ENCODE measurements around the gene NUP98.

Gene NUP98

DNA sequence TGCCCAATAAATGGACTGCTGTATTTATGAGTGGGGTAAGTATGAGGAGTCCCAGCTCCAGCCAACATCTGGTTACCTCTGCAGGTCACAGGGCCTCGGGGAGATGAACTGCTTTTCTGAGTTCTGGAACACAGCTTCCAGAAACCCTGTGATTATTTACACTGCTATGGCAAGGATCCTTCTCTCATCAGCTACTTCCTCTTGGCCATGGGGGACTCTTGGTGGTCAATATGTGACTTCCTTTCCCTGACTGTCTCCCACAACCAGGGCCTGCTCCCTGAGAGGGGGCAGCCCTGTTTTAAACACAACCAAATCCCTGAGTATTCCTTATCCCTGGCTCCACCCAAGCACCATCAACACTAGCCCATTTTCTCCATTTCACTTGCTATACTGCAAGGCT lies 33.4 kb upstream of the NUP98 start:
- Histone ChIP-seq H3K4me3 (ENCODE audit: low read depth, low read length) (no peak overlapping the region), H3K27ac (ENCODE audit: extremely low read depth, low read depth, low read length) (no peak overlapping the region), H3K36me3 (ENCODE audit: control insufficient read depth in 2 of 2, insufficient read depth in 1 of 2, low read length in 2 of 2) (peaks cover 0 to 77% of the 10 kb centered on the region in 2 experiments; a peak in 2 of 3 replicates), H3K9me3 (ENCODE audit: control insufficient read depth, insufficient read depth, low read depth, low read length) (no peaks in the 10 kb centered on the region), H3K4me1 (ENCODE audit: control insufficient read depth, insufficient read depth, low read length) (no peaks in the 10 kb centered on the region)
- TF ChIP-seq ZBTB20 (tag by site-specific recombination; IDR thresholded peaks at IDR 0.05): peak; percentile 29; the same call in 1 of the 2 replicates
- no peak for TF ChIP-seq ZNF624 (tag by site-specific recombination; IDR thresholded peaks at IDR 0.05)
- ChIA-PET POLR2A (interaction anchor here (0.6 kb wide), 1 partner anchor 43 kb away, joined by 3 read pairs; no protein-coding TSS in a partner anchor), CTCF (interaction anchor here (1.1 to 2.2 kb wide), 2 partner anchors 18 to 24 kb away, joined by 6 read pairs; no protein-coding TSS in a partner anchor)

DNA sequence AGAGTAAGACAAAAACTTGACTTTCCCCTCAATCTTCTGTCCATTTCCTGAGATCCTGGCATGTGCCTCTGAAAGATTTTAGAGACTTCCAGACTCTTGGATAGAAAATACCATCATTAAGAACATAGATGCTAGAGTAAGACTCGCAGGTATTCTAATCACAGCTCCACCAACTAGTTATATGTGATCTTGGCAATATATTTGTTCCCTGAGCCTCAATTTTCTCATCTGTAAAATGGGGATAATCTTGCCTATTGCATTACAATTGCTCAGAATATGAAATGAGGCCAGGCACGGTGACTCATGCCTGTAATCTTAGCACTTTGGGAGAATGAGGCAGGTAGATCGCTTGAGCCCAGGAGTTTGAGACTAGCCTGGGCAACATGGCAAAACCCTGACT lies 32.7 kb upstream of the NUP98 start:
- H3K36me3 ChIP-seq (ENCODE audit: control insufficient read depth in 2 of 2, insufficient read depth in 1 of 2, low read length in 2 of 2): peaks cover 0 to 78% of the 10 kb centered on the region in 2 experiments; a peak in 2 of 3 replicates
- H3K4me3 ChIP-seq (ENCODE audit: low read depth, low read length): no peak overlapping the region
- POLR2A ChIA-PET: interaction anchor here (0.6 kb wide), 1 partner anchor 44 kb away, joined by 3 read pairs; no protein-coding TSS in a partner anchor
- H3K4me1 ChIP-seq (ENCODE audit: control insufficient read depth, insufficient read depth, low read length): no peaks in the 10 kb centered on the region
- CTCF ChIA-PET: no interaction called here
- H3K27ac ChIP-seq (ENCODE audit: extremely low read depth, low read depth, low read length): no peak overlapping the region
- no peak for TF ChIP-seq ZNF837 (tag by site-specific recombination; IDR thresholded peaks at IDR 0.05)
- TF ChIP-seq EGR2 (tag by site-specific recombination; IDR thresholded peaks at IDR 0.05; ENCODE audit: low read depth): no peak
- TF ChIP-seq ZNF621 (tag by site-specific recombination; IDR thresholded peaks at IDR 0.05): no peak
- TF ChIP-seq ZXDB (tag by site-specific recombination; IDR thresholded peaks at IDR 0.05): no peak
- no peak for TF ChIP-seq ZNF221 (tag by site-specific recombination; IDR thresholded peaks at IDR 0.05; ENCODE audit: borderline replicate concordance)
- TF ChIP-seq, protein P1, sequence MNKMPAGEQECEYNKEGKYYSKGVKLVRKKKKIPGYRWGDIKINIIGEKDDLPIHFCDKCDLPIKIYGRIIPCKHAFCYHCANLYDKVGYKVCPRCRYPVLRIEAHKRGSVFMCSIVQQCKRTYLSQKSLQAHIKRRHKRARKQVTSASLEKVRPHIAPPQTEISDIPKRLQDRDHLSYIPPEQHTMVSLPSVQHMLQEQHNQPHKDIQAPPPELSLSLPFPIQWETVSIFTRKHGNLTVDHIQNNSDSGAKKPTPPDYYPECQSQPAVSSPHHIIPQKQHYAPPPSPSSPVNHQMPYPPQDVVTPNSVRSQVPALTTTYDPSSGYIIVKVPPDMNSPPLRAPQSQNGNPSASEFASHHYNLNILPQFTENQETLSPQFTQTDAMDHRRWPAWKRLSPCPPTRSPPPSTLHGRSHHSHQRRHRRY (tag by site-specific recombination; IDR thresholded peaks at IDR 0.05): no peak
- no peaks in the 10 kb centered on the region for H3K9me3 ChIP-seq (ENCODE audit: control insufficient read depth, insufficient read depth, low read depth, low read length)

DNA sequence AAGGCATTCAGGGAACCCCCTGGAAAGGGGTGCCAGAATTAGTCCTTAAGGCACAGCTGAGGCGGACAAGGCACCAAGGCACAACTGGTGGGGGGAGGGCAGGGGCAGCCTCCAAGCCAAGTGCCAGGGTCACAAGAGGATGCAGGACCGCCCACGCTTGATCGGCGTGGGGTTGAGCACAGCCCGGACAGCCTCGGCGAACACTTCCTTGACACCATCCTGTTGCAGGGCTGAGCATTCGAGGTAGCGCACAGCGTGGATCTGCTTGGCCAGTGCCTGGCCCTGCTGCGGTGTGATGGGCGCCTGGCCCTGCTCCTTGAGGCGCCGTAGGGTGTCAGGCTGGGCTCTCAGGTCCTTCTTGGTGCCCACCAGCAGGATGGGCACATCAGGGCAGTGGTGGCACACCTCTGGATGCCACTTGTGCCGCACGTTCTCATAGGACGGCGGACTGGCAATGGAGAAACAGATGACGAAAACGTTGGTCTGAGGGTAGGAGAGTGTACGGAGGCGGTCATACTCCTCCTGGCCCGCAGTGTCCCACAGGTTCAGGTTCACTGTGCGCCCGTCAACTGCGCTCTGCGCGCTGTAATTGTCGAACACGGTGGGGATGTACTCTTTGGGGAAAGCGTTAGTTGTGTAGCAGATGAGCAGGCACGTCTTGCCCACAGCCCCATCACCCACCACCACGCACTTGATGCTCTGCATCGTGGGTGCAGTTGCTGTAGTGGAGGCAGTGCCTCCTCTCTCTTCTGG lies 30.3 kb upstream of the NUP98 start:
- Histone ChIP-seq H3K4me1 (ENCODE audit: control insufficient read depth, insufficient read depth, low read length) (no peaks in the 10 kb centered on the region), H3K4me3 (ENCODE audit: low read depth, low read length) (no peak overlapping the region), H3K36me3 (ENCODE audit: control insufficient read depth in 2 of 2, insufficient read depth in 1 of 2, low read length in 2 of 2) (peaks cover 0 to 66% of the 10 kb centered on the region in 2 experiments; a peak in 2 of 3 replicates), H3K27ac (ENCODE audit: extremely low read depth, low read depth, low read length) (no peak overlapping the region), H3K9me3 (ENCODE audit: control insufficient read depth, insufficient read depth, low read depth, low read length) (no peaks in the 10 kb centered on the region)
- TF ChIP-seq, protein P2, sequence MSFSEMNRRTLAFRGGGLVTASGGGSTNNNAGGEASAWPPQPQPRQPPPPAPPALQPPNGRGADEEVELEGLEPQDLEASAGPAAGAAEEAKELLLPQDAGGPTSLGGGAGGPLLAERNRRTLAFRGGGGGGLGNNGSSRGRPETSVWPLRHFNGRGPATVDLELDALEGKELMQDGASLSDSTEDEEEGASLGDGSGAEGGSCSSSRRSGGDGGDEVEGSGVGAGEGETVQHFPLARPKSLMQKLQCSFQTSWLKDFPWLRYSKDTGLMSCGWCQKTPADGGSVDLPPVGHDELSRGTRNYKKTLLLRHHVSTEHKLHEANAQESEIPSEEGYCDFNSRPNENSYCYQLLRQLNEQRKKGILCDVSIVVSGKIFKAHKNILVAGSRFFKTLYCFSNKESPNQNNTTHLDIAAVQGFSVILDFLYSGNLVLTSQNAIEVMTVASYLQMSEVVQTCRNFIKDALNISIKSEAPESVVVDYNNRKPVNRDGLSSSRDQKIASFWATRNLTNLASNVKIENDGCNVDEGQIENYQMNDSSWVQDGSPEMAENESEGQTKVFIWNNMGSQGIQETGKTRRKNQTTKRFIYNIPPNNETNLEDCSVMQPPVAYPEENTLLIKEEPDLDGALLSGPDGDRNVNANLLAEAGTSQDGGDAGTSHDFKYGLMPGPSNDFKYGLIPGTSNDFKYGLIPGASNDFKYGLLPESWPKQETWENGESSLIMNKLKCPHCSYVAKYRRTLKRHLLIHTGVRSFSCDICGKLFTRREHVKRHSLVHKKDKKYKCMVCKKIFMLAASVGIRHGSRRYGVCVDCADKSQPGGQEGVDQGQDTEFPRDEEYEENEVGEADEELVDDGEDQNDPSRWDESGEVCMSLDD (tag by site-specific recombination; IDR thresholded peaks at IDR 0.05): no peak
- no peak for TF ChIP-seq YY1 (tag by site-specific recombination; IDR thresholded peaks at IDR 0.05)
- ChIA-PET CTCF (no interaction called here), POLR2A (no interaction called here)

DNA sequence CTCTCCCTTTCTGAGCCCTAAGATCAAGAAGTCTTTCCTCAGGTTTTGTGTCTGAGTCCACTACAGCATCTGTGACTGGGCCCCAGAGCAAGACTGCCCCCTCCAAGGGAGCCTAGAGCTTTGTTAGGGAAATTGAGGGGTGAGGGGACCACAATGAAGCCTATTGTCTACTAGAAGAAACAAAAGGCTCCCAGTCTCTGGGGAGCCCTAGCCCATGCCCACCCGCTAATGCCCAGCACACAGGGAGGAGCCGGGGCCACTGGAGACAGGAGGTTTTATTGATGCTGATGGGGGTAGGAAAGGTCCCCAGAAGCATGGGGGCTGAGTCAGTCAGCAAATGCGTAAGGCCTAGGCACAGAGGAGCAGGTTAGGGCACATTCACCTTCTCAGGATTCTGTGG lies 29.4 kb upstream of the NUP98 start:
- Histone ChIP-seq H3K4me3 (ENCODE audit: low read depth, low read length) (no peak overlapping the region), H3K27ac (ENCODE audit: extremely low read depth, low read depth, low read length) (no peak overlapping the region), H3K36me3 (ENCODE audit: control insufficient read depth in 2 of 2, insufficient read depth in 1 of 2, low read length in 2 of 2) (peaks cover 0 to 60% of the 10 kb centered on the region in 2 experiments; a peak in 2 of 3 replicates), H3K9me3 (ENCODE audit: control insufficient read depth, insufficient read depth, low read depth, low read length) (no peaks in the 10 kb centered on the region), H3K4me1 (ENCODE audit: control insufficient read depth, insufficient read depth, low read length) (no peaks in the 10 kb centered on the region)
- ChIA-PET POLR2A (interaction anchor here (1.2 to 2.8 kb wide), 2 partner anchors 14 to 22 kb away, joined by 3 to 14 read pairs; partner anchors contain the start of gene RHOG), CTCF (interaction anchor here (0.9 kb wide), 1 partner anchor 23 kb away, joined by 3 read pairs; no protein-coding TSS in a partner anchor)
- TF ChIP-seq ZBTB7A (tag by site-specific recombination; IDR thresholded peaks at IDR 0.05; ENCODE audit: low read depth): no peak

Measured in HEK293 (cell line).